Erythroblast (primary cell): ENCODE results near the gene UGT2B10.

Experiments used
- GATA1 ChIP-seq: IDR thresholded peaks from 2 replicates; pipeline ENCODE4 v1.6.1; 2011; ENCODE audit warnings: low read depth, mild to moderate bottlenecking, control low read depth, low read length, moderate library complexity
- POLR2A ChIP-seq: IDR thresholded peaks from 2 replicates; pipeline ENCODE4 v1.6.1; 2011; ENCODE audit warnings: mild to moderate bottlenecking, low read length

DNA sequence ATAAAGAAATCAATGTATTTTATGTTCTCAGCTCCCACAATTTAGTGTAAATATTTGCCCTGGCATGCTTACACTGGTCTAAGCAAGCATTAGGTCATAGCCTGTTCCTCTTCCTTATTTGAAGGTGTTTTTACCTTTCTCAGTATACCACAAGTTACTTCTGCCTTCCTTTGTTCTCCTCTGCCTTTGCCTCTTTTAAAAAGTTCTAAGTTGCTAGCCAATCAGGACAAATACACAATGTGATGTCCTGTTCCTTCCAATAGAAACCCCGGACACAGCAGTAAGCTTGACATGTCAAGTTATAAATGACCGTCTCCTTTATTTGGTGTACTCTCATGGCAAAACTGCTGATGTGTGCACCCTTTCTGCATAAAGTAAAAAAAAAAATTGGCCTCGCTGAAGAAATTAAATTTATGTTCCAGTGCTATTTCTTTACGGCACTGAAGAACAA, 49.4 kb downstream of the UGT2B10 start:
- TF ChIP-seq POLR2A (no peak), GATA1 (no peak)
